NCI-H2081 (cell line): Measurements from ENCODE around the gene FLII.
"Not testable (repeated sequence)": the region's sequence is repeated elsewhere in the genome, so short reads cannot be mapped to it uniquely, and the experiment has no call there.

ENCODE experiments used
- DNase-seq, 2 experiments: peaks; one replicate each; lab custom pipeline; 2025; lab: John Stamatoyannopoulos, UW

FLII gene

GRCh38 chr17:18218756-18219415 is 39.7 kb downstream of the FLII start:
- DNase-seq: no peak

DNA sequence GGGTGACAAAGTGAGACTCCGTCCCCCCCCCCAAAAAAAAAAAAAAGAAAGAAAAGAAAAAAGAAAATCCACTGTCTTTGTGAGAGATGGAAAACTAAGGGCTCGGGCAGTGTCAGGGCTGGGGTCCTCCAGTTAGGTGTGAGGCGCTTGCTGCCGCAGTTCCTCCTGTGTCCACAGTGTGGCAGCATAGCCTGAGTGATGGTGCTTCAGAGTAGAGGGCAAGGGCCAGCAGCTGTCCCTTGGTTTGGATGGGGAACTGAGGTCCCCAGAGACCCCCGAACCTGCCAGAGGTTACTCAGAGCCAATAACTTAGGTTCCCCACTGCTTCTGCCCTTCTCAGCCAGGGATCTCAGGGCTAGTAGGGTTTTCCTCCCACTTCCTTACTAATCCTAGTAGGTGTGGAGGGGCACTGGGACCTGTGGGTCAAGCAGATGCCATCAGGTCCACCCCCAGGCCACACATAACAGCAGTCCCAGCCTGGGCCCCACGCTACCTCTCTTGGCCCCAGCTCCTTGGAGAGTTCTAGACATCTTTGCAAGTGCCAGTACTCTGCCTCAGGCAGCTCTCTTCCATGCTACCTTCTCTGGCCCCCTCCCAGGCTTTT is 41.0 kb downstream of the FLII start:
- DNase-seq: peak; percentile 35 to 39

GRCh38 chr17:18216906-18217305 is 41.6 kb downstream of the FLII start:
- not testable (repeated sequence) for DNase-seq

- DNase-seq: no peak
These were observed 44.8 kb downstream of the FLII start for GRCh38 chr17:18213666-18214270.

DNA sequence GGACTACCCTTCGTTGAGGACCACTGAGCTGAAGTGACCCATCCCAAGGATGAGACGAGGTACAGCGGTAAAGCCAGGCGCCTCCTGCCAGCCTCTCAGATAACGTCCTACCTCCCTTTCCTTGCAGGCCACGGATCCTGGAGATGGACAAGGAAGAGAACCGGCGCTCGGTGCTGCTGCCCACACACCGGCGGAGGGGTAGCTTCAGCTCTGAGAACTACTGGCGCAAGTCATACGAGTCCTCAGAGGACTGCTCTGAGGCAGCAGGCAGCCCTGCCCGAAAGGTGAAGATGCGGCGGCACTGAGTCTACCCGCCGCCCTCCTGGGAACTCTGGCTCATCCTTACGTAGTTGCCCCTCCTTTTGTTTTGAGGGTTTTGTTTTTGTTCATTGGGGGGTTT is 50.4 kb downstream of the FLII start:
- no peak for DNase-seq

- no peak for DNase-seq
These were observed 51.6 kb downstream of the FLII start for GRCh38 chr17:18206962-18207361.

DNA sequence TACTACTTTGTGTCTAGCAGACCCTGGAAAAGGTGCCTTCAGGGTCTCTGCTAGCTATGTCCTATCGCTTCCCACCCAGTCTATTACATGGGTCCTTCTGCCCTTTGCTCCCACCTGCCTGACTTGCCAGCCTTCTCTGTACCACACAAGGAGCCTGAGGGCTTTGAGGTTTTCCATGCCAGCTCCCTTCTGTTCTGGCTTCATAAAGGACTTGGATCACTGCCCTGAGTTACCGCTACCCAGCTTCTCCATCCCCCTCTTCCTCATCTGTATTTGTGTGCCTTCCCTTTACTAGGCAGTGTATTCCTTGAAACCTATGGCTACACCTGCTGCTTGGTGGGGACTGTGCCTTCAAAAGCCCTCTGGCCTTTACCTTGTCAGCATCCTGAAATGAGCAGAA is 52.7 kb downstream of the FLII start:
- DNase-seq: no peak

DNA sequence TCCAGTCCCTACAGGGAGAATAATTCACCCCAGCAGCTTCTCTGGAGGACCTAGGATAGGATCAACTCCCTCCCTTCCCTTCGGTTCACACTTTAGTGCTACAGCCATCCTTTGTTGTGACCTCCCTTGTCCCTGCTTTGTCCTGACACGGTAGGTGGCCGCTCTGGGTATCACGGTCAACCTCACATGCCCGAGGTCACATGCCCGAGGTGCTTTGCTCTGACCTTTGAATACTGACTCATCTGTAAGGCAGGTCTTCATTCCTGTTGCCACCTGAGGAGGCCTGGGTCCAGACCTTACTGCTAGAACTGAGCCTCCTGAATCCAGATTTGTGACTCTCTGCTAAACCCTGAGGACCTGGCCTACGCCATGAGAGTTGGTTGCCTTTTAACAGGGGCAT is 55.2 kb downstream of the FLII start:
- no peak for DNase-seq

- DNase-seq: no peak
These were observed 57.4 kb downstream of the FLII start for GRCh38 chr17:18201108-18201507.

DNA sequence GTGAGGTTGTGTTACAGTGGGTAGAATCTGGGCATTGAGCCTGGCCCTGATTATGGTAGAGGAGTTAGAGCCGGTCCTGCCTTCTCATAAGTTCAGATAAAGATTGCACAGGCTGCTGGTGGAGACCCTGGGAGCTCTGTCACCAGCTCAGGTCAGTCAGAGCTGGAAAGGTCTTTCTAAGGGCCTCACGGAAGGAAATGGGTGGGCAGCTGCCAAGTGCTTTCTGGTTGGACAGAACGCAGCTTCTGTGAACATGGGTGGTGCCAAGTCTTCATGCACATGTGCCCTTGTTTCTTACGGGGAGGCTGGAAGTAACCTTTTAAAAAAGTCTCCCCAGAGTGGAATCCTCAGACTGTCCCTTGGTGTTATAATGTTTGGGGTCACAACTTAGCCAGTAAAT is 60.0 kb downstream of the FLII start:
- no peak for DNase-seq

DNA sequence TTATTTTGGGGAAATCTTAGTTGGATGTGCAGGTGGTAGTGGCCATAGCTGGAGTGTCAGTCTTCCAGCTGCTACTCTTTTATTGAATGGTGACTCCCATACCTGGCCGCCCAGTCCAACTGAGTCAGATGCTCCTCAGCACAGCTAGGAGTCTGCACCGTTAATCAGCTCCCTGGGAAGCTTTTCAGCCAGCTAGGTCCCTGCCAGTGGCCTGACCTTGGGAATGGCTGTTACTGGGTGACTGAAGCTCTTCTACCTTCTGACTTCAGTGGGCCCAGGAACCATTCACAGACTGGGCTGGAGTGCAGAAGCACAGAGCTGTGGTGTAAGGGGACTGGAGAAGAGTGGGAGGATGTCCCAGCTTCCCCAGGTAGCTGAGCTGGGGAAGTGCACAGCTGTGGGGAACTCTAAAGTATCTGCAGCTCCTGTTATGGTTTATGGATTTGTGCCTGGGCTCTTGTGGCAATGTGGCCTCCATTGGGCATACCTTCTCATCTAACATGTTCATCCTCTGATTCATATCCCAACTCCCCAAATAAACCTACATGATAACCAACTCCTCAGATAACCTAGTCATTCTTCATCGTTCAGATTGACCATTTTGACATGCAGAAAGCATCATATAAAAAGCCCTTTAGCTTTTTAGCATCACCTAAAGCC is 60.9 kb downstream of the FLII start:
- no peak for DNase-seq

- no peak for DNase-seq
These were observed 63.3 kb downstream of the FLII start for GRCh38 chr17:18195246-18195645.
